Epithelial cell of esophagus (primary cell): ENCODE measurements around the gene TAF4B.
"Not testable (repeated sequence)": the region's sequence is repeated elsewhere in the genome, so short reads cannot be mapped to it uniquely, and the experiment has no call there.

Experiments
- DNase-seq: peaks from one replicate; pipeline ENCODE4 v3.0.0; 2010; ENCODE audit warnings: low read depth
- H3K4me3 ChIP-seq: 2 replicates; pipeline ENCODE4 v1.5.1; 2011; ENCODE audit warnings: mild to moderate bottlenecking, low read length, control low read depth
- CTCF ChIP-seq: IDR thresholded peaks from 2 replicates; pipeline ENCODE4 v1.5.1; 2011; ENCODE audit warnings: low read depth, mild to moderate bottlenecking, low read length, control low read depth, inconsistent platforms; ENCODE audit not compliant: insufficient read depth; ENCODE audit errors: missing control alignments

Gene TAF4B

GRCh38 chr18:26233208-26233607 is 7.0 kb downstream of the TAF4B start:
- H3K4me3 ChIP-seq: no peak overlapping the region
- no peak for TF ChIP-seq CTCF
- DNase-seq: peak; percentile 43

- not testable (repeated sequence) for H3K4me3 ChIP-seq, DNase-seq
Measured at GRCh38 chr18:26237363-26237762, 11.1 kb downstream of the TAF4B start.

GRCh38 chr18:26238718-26239117 is 12.5 kb downstream of the TAF4B start:
- not testable (repeated sequence) for H3K4me3 ChIP-seq, DNase-seq

GRCh38 chr18:26242392-26242791 is 16.1 kb downstream of the TAF4B start:
- DNase-seq, H3K4me3 ChIP-seq: not testable (repeated sequence)

- not testable (repeated sequence) for H3K4me3 ChIP-seq, DNase-seq
Measured at GRCh38 chr18:26245434-26245833, 19.2 kb downstream of the TAF4B start.

- DNase-seq: peak; percentile 35
- TF ChIP-seq CTCF: no peak
- H3K4me3 ChIP-seq: no peak overlapping the region
Measured at GRCh38 chr18:26252411-26252810, 26.2 kb downstream of the TAF4B start.

- peak; percentile 25 for TF ChIP-seq CTCF
- DNase-seq: peak; percentile 57
Measured at GRCh38 chr18:26254808-26255207, 28.6 kb downstream of the TAF4B start.

GRCh38 chr18:26255695-26256622 is 29.7 kb downstream of the TAF4B start:
- no peak for TF ChIP-seq CTCF
- no peak overlapping the region for H3K4me3 ChIP-seq
- no peak for DNase-seq

More at GRCh38 chr18:26254808-26255207, 28.6 kb downstream of the TAF4B start:
- not testable (repeated sequence) for H3K4me3 ChIP-seq

GRCh38 chr18:26258711-26259110 is 32.5 kb downstream of the TAF4B start:
- H3K4me3 ChIP-seq: no peak overlapping the region
- no peak for DNase-seq
- TF ChIP-seq CTCF: no peak

- H3K4me3 ChIP-seq, DNase-seq: not testable (repeated sequence)
Measured at GRCh38 chr18:26259416-26259815, 33.2 kb downstream of the TAF4B start.
